Measurements from ENCODE around the gene KLK12. TPM values are rescaled to one million over a fixed set of nuclear protein-coding genes. Genes with fewer than 3 reads are reported as not detected.

The KLK12 gene
- total RNA-seq, 1 experiment from 2014 or later, result not detected

DNA sequence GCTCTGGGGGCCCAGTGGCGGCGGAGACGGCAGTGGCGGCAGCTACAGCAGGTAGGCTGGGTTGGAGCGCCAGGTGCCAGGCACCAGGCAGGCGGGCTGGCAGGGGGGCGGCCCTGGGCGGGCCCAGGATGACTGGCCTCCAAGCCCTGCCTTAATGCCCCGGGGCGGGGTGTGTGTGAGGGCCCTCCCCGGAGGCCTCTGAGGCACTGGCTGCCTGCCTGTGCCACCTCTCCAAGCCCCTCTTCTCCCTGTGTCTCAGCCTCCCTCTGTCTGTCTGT is 8.3 kb downstream of the KLK12 start, which contains the start of gene KLK11:
Gene KLK11, minus strand, starts transcription at position 63 of the 278 bp plus-strand sequence. CDS start 985 bp downstream, outside the sequence.
- peak; percentile 32 for DNase-seq
- no peaks in the 10 kb centered on the region for H3K36me3 ChIP-seq (ENCODE audit: low read depth, low read length)
- H4K20me1 ChIP-seq (ENCODE audit: low read length), result no peaks in the 10 kb centered on the region
- no peaks in the 10 kb centered on the region for H3K9me3 ChIP-seq (ENCODE audit: low read length)
- no peaks in the 10 kb centered on the region for H3K9me2 ChIP-seq (replicated peaks; ENCODE audit: low read length)
- BruUV-seq (replicated peaks), result no TSS peak
- TF ChIP-seq EZH2phosphoT487 (IDR thresholded peaks at IDR 0.05; ENCODE audit: borderline replicate concordance, low read length) (no peak), EZH2 (IDR thresholded peaks at IDR 0.05; ENCODE audit: low read length, unreplicated experiment) (no peak)
- TF ChIP-seq, protein P1, sequence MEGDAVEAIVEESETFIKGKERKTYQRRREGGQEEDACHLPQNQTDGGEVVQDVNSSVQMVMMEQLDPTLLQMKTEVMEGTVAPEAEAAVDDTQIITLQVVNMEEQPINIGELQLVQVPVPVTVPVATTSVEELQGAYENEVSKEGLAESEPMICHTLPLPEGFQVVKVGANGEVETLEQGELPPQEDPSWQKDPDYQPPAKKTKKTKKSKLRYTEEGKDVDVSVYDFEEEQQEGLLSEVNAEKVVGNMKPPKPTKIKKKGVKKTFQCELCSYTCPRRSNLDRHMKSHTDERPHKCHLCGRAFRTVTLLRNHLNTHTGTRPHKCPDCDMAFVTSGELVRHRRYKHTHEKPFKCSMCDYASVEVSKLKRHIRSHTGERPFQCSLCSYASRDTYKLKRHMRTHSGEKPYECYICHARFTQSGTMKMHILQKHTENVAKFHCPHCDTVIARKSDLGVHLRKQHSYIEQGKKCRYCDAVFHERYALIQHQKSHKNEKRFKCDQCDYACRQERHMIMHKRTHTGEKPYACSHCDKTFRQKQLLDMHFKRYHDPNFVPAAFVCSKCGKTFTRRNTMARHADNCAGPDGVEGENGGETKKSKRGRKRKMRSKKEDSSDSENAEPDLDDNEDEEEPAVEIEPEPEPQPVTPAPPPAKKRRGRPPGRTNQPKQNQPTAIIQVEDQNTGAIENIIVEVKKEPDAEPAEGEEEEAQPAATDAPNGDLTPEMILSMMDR (conservative IDR thresholded peaks at IDR 0.05; ENCODE audit: low read depth, low read length), result no peak
- ChIA-PET CTCF (no interaction called here), POLR2A (ENCODE audit: unreplicated experiment) (no interaction called here)
- no peak within 1 kb of the TSS for H2AFZ ChIP-seq (ENCODE audit: low read length)
- no peak within 1 kb of the TSS for H3K9ac ChIP-seq (ENCODE audit: low read length)
- H3K4me3 ChIP-seq (ENCODE audit: low read length), result no peak within 1 kb of the TSS
- H3K79me2 ChIP-seq (ENCODE audit: low read length), result no peaks in the 10 kb centered on the region
- ATAC-seq, result peak; percentile 33; the same call in 1 of the 2 replicates
- H3K4me2 ChIP-seq (ENCODE audit: low read length), result no peak within 1 kb of the TSS
- no peaks in the 10 kb centered on the region for H3F3A ChIP-seq (ENCODE audit: low read length, unreplicated experiment)
- H3K27me3 ChIP-seq (ENCODE audit: low read length), result peaks cover 3% of the 10 kb centered on the region; the same call in 1 of the 2 replicates
- no peak within 1 kb of the TSS for H3K27ac ChIP-seq (ENCODE audit: low read length)
- intact Hi-C loops (cut with micrococcal nuclease), result no loop called here
- peaks cover under 1% of the 10 kb centered on the region for H3K4me1 ChIP-seq (ENCODE audit: insufficient read depth, low read length)

- CTCF ChIA-PET, result no interaction called here
- H3K4me2 ChIP-seq (ENCODE audit: low read length), result no peak overlapping the region
- intact Hi-C loops (cut with micrococcal nuclease), result no loop called here
Measured at GRCh38 chr19:51025809-51026553, 8.8 kb downstream of the KLK12 start.

More at GRCh38 chr19:51025809-51026553, 8.8 kb downstream of the KLK12 start:
- no peaks in the 10 kb centered on the region for H3F3A ChIP-seq (ENCODE audit: low read length, unreplicated experiment)
- H3K4me1 ChIP-seq (ENCODE audit: insufficient read depth, low read length), result peaks cover 5% of the 10 kb centered on the region
- H3K27ac ChIP-seq (ENCODE audit: low read length), result no peak overlapping the region
- ATAC-seq, result no peak
- POLR2A ChIA-PET (ENCODE audit: unreplicated experiment), result no interaction called here
- no peak for DNase-seq
- H3K9me2 ChIP-seq (replicated peaks; ENCODE audit: low read length), result no peaks in the 10 kb centered on the region
- TF ChIP-seq EZH2 (IDR thresholded peaks at IDR 0.05; ENCODE audit: low read length, unreplicated experiment) (no peak), EZH2phosphoT487 (IDR thresholded peaks at IDR 0.05; ENCODE audit: borderline replicate concordance, low read length) (no peak)
- TF ChIP-seq, protein P1 (conservative IDR thresholded peaks at IDR 0.05; ENCODE audit: low read depth, low read length), result no peak
- H3K27me3 ChIP-seq (ENCODE audit: low read length), result peaks cover 3% of the 10 kb centered on the region; the same call in 1 of the 2 replicates
- H4K20me1 ChIP-seq (ENCODE audit: low read length), result no peaks in the 10 kb centered on the region
- no peak overlapping the region for H3K4me3 ChIP-seq (ENCODE audit: low read length)
- H3K9ac ChIP-seq (ENCODE audit: low read length), result no peak overlapping the region
- H2AFZ ChIP-seq (ENCODE audit: low read length), result no peak overlapping the region
- H3K79me2 ChIP-seq (ENCODE audit: low read length), result no peaks in the 10 kb centered on the region
- H3K36me3 ChIP-seq (ENCODE audit: low read depth, low read length), result no peaks in the 10 kb centered on the region
- no TSS peak for BruUV-seq (replicated peaks)
- H3K9me3 ChIP-seq (ENCODE audit: low read length), result no peaks in the 10 kb centered on the region
